GM21381 (cell line): Measurements from ENCODE around the gene PCDHB16.
"Not testable (repeated sequence)": the region's sequence is repeated elsewhere in the genome, so short reads cannot be mapped to it uniquely, and the experiment has no call there.

Experiments used
- ATAC-seq: cut with Tn5 transposase; IDR thresholded peaks from one replicate; pipeline ENCODE4 v1.9.1; 2021; ENCODE audit warnings: mild to moderate bottlenecking, moderate library complexity; ENCODE audit not compliant: unreplicated experiment

PCDHB16 gene

DNA sequence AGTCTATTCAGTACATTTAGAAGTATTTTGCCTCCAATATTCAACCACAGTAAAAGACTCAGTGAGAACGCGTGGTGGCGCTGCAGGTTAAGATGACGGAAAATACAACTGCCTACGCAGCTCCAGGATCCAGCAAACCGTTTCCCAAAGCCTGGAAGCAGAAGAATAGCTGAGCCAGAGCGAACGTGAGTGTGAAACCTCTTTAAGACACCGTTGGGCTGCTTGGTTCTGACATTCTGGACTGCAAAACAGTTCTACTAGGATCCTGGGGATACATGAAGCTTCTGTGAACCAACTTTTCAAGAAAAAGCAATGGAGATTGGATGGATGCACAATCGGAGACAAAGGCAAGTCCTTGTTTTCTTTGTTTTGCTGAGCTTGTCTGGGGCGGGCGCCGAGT, at the start of gene PCDHB16:
Gene PCDHB16 (plus strand): TSS at position 140 of the 400 bp plus-strand sequence. CDS start 173 bp downstream, at position 313.
- ATAC-seq = no peak

DNA sequence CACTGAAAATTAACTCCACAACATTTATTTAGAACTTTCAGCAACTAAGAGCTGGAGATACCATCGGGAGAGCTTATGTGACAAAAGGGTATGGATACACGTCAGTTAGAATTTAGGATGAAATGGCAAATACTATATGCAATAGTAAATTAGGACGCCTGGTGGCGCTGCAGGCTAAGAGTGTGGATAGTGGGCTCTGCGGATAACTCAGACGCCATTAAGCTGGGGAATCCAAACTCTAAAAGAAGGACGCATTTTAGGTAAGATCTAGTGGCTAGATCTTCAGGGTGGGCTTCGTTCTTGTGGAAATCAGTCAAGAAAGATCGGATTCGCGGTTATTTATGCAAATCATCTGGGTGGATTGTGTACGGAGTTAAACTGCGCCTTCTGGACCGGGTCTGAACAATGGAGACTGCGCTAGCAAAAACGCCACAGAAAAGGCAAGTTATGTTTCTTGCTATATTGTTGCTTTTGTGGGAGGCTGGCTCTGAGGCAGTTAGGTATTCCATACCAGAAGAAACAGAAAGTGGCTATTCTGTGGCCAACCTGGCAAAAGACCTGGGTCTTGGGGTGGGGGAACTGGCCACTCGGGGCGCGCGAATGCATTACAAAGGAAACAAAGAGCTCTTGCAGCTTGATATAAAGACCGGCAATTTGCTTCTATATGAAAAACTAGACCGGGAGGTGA, 47.0 kb upstream of the PCDHB16 start, which contains the start of gene PCDHB5:
Gene PCDHB5 (plus strand): TSS at position 177 of the 688 bp plus-strand sequence. CDS start 229 bp downstream, at position 406.
- no peak for ATAC-seq

DNA sequence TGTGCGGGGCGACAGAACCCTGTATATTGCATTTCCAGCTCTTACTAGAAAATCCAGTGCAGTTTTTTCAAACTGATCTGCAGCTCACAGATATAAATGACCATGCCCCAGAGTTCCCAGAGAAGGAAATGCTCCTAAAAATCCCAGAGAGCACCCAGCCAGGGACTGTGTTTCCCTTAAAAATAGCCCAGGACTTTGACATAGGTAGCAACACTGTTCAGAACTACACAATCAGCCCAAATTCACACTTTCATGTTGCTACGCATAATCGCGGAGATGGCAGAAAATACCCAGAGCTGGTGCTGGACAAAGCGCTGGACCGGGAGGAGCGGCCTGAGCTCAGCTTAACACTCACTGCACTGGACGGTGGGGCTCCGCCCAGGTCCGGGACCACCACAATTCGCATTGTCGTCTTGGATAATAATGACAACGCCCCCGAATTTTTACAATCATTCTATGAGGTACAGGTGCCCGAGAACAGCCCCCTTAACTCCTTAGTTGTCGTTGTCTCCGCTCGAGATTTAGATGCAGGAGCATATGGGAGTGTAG, 46.4 kb upstream of the PCDHB16 start:
- no peak for ATAC-seq

DNA sequence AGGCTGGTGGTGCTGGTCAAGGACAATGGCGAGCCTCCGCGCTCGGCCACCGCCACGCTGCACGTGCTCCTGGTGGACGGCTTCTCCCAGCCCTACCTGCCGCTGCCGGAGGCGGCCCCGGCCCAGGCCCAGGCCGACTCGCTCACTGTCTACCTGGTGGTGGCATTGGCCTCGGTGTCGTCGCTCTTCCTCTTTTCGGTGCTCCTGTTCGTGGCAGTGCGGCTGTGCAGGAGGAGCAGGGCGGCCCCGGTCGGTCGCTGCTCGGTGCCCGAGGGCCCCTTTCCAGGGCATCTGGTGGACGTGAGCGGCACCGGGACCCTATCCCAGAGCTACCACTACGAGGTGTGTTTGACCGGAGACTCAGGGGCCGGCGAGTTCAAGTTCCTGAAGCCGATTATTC, 44.8 kb upstream of the PCDHB16 start:
- ATAC-seq = not testable (repeated sequence)

DNA sequence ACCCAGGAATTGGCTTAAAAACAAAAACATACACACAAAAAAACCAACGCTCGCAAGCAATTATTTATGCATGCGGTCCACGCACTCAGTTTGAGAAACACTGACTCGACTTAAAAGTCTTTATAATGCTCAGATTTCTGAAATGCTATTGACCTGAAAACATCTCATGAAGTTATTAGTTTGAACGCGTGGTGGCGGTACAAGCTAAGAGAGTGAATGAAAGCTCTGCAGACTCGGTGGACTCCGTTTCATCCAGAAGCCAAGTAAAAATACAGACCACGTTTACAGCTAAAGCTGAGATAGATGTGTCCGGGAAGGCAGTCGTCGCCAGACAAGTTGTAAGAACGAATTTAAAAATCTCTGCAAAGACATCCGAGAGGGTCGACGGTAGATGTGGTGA, 32.4 kb upstream of the PCDHB16 start, which contains the start of gene PCDHB6:
Gene PCDHB6 (plus strand): TSS at position 246 of the 400 bp plus-strand sequence. CDS start 201 bp downstream, outside the sequence.
- ATAC-seq = no peak

DNA sequence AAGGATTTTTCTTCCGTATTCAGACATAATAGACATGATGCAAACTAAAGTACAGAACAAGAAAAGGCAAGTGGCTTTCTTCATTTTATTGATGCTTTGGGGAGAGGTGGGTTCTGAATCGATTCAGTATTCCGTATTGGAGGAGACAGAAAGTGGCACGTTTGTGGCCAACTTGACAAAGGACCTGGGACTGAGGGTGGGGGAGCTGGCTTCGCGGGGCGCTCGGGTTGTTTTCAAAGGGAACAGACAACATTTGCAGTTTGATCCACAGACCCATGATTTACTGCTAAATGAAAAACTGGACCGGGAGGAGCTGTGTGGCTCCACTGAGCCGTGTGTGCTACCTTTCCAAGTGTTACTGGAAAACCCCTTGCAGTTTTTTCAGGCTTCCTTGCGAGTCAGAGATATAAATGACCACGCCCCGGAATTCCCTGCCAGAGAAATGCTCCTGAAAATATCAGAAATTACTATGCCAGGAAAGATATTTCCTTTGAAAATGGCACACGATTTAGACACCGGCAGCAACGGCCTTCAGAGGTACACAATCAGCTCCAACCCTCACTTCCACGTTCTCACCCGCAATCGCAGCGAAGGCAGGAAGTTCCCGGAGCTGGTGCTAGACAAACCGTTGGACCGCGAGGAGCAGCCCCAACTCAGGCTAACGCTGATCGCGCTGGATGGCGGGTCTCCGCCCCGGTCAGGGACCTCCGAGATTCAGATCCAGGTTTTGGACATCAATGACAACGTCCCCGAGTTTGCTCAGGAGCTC, 31.8 kb upstream of the PCDHB16 start:
- ATAC-seq = no peak

DNA sequence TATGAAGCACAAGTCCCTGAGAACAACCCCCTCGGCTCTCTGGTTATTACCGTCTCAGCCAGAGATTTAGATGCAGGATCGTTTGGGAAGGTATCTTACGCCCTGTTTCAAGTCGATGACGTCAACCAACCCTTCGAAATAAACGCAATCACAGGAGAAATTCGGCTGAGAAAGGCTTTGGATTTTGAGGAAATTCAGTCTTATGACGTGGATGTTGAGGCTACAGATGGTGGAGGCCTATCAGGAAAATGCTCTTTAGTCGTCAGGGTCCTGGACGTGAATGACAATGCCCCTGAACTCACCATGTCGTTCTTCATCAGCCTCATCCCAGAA, 31.2 kb upstream of the PCDHB16 start:
- no peak for ATAC-seq

DNA sequence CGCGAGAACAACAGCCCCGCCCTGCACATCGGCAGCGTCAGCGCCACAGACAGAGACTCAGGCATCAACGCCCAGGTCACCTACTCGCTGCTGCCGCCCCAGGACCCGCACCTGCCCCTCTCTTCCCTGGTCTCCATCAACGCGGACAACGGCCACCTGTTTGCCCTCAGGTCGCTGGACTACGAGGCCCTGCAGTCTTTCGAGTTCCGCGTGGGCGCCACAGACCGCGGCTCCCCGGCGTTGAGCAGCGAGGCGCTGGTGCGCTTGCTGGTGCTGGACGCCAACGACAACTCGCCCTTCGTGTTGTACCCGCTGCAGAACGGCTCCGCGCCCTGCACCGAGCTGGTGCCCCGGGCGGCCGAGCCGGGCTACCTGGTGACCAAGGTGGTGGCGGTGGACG, 30.6 kb upstream of the PCDHB16 start:
- not testable (repeated sequence) for ATAC-seq

DNA sequence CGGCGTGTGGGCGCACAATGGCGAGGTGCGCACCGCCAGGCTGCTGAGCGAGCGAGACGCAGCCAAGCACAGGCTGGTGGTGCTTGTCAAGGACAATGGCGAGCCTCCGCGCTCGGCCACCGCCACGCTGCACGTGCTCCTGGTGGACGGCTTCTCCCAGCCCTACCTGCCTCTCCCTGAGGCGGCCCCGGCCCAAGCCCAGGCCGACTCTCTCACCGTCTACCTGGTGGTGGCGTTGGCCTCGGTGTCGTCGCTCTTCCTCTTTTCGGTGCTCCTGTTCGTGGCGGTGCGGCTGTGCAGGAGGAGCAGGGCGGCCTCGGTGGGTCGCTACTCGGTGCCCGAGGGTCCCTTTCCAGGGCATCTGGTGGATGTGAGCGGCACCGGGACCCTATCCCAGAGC, 30.1 kb upstream of the PCDHB16 start:
- ATAC-seq = not testable (repeated sequence)

DNA sequence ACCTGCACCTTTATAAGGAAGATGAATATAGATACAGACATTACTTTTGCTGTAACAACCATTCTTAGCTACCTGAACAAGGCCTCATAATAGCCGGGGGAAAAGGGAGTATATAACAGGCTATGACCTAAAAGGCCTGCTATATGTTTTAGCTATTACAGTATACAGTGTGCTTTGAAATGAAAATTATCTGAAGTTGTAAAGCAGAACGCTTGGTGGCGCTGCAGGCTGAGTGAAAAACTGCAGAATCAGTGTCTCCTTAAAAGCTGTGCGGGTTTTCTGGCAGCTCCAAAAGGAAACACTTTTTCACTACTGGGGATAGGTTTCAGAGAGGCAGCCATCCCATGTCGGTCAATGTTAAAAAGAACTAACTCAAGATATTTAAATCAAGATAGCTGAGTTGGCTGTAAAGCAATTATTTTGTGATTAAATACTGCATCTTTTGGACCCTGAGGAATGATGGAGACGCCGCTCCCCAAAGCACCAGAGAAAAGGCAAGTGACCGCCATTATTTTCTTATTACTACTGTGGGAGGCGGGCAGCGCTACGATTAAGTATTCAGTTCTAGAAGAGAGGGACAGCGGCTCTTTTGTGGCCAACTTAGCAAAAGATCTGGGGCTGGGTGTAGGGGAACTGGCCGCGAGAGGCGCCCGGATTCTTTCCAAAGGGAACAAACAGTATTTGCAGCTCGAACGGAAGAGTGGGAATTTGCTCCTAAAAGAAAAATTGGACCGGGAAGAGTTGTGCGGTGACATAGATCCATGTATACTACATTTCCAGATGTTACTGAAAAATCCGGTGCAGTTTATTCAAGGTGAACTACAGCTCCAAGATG, 26.4 kb upstream of the PCDHB16 start:
- ATAC-seq = no peak

DNA sequence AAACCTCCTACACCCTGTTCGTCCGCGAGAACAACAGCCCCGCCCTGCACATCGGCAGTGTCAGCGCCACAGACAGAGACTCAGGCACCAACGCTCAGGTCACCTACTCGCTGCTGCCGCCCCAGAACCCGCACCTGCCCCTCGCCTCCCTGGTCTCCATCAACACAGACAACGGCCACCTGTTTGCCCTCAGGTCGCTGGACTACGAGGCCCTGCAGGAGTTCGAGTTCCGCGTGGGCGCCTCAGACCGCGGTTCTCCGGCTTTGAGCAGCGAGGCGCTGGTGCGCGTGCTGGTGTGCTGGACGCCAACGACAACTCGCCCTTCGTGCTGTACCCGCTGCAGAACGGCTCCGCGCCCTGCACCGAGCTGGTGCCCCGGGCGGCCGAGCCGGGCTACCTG, 24.8 kb upstream of the PCDHB16 start:
- ATAC-seq = not testable (repeated sequence)

DNA sequence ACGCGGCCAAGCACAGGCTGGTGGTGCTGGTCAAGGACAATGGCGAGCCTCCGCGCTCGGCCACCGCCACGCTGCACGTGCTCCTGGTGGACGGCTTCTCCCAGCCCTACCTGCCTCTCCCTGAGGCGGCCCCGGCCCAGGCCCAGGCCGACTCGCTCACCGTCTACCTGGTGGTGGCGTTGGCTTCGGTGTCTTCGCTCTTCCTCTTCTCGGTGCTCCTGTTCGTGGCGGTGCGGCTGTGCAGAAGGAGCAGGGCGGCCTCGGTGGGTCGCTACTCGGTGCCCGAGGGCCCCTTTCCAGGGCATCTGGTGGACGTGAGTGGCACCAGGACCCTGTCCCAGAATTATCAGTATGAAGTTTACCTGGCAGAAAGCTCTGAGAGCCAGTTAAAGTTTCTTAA, 24.3 kb upstream of the PCDHB16 start:
- ATAC-seq = not testable (repeated sequence)

DNA sequence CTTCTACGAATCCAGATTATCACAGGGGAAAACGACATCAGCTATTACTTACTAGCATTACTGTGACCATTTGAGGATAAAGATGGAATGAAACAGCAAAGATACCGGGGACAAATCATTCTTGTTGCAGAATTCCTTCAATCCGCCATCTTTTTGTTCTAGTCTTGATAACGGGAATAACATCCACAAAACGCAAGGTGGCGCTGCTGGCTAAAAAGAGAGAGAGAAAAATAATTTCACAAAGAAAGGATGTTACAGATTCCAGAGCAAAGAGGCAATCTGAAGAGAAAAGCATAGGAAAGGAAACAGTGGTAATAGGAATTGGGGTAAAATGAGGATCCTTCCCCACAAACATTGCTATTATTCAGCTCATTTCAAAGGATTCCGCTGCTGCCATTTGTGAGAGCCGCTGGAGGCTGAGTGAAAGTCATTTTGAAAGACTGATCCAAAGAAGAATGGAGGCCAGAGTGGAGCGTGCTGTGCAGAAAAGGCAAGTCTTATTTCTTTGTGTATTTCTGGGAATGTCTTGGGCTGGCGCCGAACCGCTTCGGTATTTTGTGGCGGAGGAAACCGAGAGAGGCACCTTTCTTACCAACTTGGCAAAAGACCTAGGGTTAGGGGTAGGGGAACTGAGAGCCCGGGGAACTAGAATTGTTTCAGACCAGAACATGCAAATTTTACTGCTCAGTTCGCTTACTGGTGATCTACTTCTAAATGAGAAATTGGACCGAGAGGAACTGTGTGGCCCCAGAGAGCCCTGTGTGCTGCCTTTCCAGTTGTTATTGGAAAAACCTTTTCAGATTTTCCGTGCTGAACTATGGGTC, 9.6 kb upstream of the PCDHB16 start, which contains the start of gene PCDHB7:
Gene PCDHB7 (plus strand): TSS at position 264 of the 824 bp plus-strand sequence. CDS start 192 bp downstream, at position 456.
- no peak for ATAC-seq

DNA sequence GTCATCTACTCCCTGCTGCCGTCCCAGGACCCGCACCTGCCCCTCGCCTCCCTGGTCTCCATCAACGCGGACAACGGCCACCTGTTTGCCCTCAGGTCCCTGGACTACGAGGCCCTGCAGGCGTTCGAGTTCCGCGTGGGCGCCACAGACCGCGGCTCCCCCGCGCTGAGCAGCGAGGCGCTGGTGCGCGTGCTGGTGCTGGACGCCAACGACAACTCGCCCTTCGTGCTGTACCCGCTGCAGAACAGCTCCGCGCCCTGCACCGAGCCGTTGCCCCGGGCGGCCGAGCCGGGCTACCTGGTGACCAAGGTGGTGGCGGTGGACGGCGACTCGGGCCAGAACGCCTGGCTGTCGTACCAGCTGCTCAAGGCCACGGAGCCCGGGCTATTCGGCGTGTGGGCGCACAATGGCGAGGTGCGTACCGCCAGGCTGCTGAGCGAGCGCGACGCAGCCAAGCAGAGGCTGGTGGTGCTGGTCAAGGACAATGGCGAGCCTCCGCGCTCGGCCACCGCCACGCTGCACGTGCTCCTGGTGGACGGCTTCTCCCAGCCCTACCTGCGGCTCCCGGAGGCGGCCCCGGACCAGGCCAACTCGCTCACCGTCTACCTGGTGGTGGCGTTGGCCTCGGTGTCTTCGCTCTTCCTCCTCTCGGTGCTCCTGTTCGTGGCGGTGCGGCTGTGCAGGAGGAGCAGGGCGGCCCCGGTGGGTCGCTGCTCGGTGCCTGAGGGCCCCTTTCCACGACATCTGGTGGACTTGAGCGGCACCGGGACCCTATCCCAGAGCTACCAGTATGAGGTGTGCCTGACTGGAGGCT, 7.7 kb upstream of the PCDHB16 start:
- ATAC-seq = not testable (repeated sequence)

DNA sequence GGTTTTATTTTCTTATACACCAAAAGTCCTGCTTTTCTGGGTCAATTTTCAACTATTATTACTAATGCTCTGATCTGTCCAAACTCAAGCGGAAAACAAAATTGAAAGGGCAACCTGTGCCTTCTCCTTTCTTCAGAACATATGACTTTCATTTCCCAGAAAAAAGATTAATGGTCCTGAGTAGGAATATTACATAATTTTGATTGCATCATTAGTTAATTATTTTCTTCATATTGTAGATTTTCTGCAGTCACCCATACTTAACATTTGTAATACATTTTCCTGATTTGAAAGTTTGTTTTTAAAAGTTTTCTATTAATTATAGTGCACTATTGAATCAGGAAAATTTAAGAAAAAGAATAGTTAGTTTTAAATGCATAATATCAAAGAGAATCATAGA, 6.3 kb upstream of the PCDHB16 start:
- ATAC-seq = no peak

DNA sequence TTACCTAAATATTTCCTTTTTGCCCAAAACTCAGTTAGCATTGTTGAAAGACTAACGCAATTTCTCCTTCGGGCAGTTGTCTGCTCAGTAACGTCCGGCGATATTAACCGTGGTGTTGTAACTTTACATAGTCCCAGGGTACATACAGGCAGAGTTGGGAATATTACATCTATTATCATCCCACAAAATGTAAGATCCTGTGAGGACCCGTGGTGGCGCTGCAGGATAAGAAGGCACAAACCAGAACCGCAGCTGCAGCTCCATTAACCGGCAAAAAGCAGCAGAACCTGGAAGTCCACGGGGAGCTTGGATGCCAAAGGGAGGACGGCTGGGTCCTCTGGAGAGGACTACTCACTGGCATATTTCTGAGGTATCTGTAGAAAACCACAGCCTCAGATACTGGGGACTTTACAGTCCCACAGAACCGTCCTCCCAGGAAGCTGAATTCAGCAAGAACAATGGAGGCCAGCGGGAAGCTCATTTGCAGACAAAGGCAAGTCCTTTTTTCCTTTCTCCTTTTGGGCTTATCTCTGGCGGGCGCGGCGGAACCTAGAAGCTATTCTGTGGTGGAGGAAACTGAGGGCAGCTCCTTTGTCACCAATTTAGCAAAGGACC, 4.5 kb upstream of the PCDHB16 start, which contains the start of gene PCDHB8:
Gene PCDHB8 (plus strand): TSS at position 214 of the 615 bp plus-strand sequence. CDS start 245 bp downstream, at position 459.
- ATAC-seq = not testable (repeated sequence)

DNA sequence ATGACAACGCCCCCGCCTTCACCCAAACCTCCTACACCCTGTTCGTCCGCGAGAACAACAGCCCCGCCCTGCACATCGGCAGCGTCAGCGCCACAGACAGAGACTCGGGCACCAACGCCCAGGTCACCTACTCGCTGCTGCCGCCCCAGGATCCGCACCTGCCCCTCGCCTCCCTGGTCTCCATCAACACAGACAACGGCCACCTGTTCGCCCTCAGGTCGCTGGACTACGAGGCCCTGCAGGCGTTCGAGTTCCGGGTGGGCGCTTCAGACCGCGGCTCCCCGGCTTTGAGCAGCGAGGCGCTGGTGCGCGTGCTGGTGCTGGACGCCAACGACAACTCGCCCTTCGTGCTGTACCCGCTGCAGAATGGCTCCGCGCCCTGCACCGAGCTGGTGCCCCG, 2.8 kb upstream of the PCDHB16 start:
- not testable (repeated sequence) for ATAC-seq

DNA sequence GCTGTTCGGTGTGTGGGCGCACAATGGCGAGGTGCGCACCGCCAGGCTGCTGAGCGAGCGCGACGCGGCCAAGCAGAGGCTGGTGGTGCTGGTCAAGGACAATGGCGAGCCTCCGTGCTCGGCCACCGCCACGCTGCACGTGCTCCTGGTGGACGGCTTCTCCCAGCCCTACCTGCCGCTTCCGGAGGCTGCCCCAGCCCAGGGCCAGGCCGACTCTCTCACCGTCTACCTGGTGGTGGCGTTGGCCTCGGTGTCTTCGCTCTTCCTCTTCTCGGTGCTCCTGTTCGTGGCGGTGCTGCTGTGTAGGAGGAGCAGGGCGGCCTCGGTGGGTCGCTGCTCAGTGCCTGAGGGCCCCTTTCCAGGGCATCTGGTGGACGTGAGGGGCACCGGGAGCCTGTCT, 2.3 kb upstream of the PCDHB16 start:
- not testable (repeated sequence) for ATAC-seq
